Colonic mucosa (tissue), 4 donors: ENCODE data around the gene C2orf81. TPM values are rescaled to one million over a fixed set of nuclear protein-coding genes. Genes with fewer than 3 reads are reported as not detected.
A peak's percentile ranks its signal among the peaks of the same experiment; 100 is the strongest.

Experiments
- DNase-seq: peaks from one replicate; pipeline ENCODE4 v3.0.0-alpha.2; 2020
- H3K27ac ChIP-seq: fragments of 200-600 bp; one replicate; pipeline ENCODE4 v1.8.0; 2021
- H3K27me3 ChIP-seq: fragments of 200-600 bp; one replicate; pipeline ENCODE4 v1.8.0; 2021
- H3K36me3 ChIP-seq: fragments of 200-600 bp; one replicate; pipeline ENCODE4 v1.8.0; 2021
- H3K4me1 ChIP-seq: fragments of 200-600 bp; one replicate; pipeline ENCODE4 v1.8.0; 2021; ENCODE audit warnings: mild to moderate bottlenecking
- H3K4me3 ChIP-seq: fragments of 200-600 bp; one replicate; pipeline ENCODE4 v1.8.0; 2021
- H3K9ac ChIP-seq, 2 donors: one replicate each; pipeline ENCODE4 v1.7.0; 2013; ENCODE audit warnings: control low read depth in 2 of 2, low read depth in 2 of 2, low read length in 2 of 2
- H3K9me3 ChIP-seq: fragments of 200-600 bp; one replicate; pipeline ENCODE4 v1.8.0; 2021
- CTCF ChIP-seq: fragments of 200-600 bp; IDR thresholded peaks from one replicate; pipeline ENCODE4 v1.8.0; 2022; ENCODE audit warnings: antibody characterized with exemption, mild to moderate bottlenecking
- intact Hi-C: fragments of 100-400 bp; cut with DNase I; formaldehyde crosslinking; loops from one replicate; pipeline ENCODE4 v1.14.1; 2022
- total RNA-seq, 2 donors: library from RNA; stranded (reverse); fragmentation: NEBNext Ultra II Directional in 1 of 2; extraction: Animal tissue kit (Norgen Biotek cat#: 25700) in 1 of 2; gene quantifications; one replicate each; pipeline ENCODE4 v1.2.1, GENCODE V29; 2021
- donor health status: healthy.
- donor health status: DM: no; HTN: no; CAD: no.
- donor health status: DM: no; HTN: no; CAD: no.

C2orf81 gene
- total RNA-seq, 2 donors from 2014 or later = 0.62 to 1.1 TPM

- peak overlapping the region; percentile 52 for H3K4me3 ChIP-seq
- H3K27ac ChIP-seq = no peak overlapping the region
- no peak for TF ChIP-seq CTCF
- DNase-seq = no peak
- intact Hi-C loops = no loop called here
- peak overlapping the region in 1 of 2 donors; percentile 84 for H3K9ac ChIP-seq
- no peaks in the 10 kb centered on the region for H3K36me3 ChIP-seq
- H3K9me3 ChIP-seq = no peaks in the 10 kb centered on the region
- H3K4me1 ChIP-seq = no peaks in the 10 kb centered on the region
- no peaks in the 10 kb centered on the region for H3K27me3 ChIP-seq
These were observed 5.5 kb downstream of the C2orf81 start for GRCh38 chr2:74415762-74416395.

- no peak for TF ChIP-seq CTCF
- Histone ChIP-seq H3K9me3 (no peaks in the 10 kb centered on the region), H3K36me3 (no peaks in the 10 kb centered on the region), H3K4me1 (no peaks in the 10 kb centered on the region), H3K9ac (peak overlapping the region; percentile 59 to 84), H3K4me3 (peak overlapping the region; percentile 52), H3K27ac (peak overlapping the region; percentile 9), H3K27me3 (no peaks in the 10 kb centered on the region)
- DNase-seq = peak; percentile 56
- intact Hi-C loops = no loop called here
These were observed 6.3 kb downstream of the C2orf81 start for GRCh38 chr2:74414881-74415761.

- H3K9me3 ChIP-seq = no peaks in the 10 kb centered on the region
- intact Hi-C loops = no loop called here
- H3K4me3 ChIP-seq = peak overlapping the region; percentile 52
- peak overlapping the region; percentile 48 to 84 for H3K9ac ChIP-seq
- no peak overlapping the region for H3K27ac ChIP-seq
- no peaks in the 10 kb centered on the region for H3K4me1 ChIP-seq
- H3K36me3 ChIP-seq = no peaks in the 10 kb centered on the region
- no peak for TF ChIP-seq CTCF
- no peaks in the 10 kb centered on the region for H3K27me3 ChIP-seq
- no peak for DNase-seq
These were observed 7.0 kb downstream of the C2orf81 start for GRCh38 chr2:74414441-74414840.

- DNase-seq = peak; percentile 44
- no peak for TF ChIP-seq CTCF
- intact Hi-C loops = no loop called here
- Histone ChIP-seq H3K36me3 (no peaks in the 10 kb centered on the region), H3K9me3 (no peaks in the 10 kb centered on the region), H3K4me3 (no peak overlapping the region), H3K4me1 (no peaks in the 10 kb centered on the region), H3K9ac (peak overlapping the region in 1 of 2 donors; percentile 48), H3K27ac (no peak overlapping the region), H3K27me3 (no peaks in the 10 kb centered on the region)
These were observed 8.3 kb downstream of the C2orf81 start for GRCh38 chr2:74413001-74413698.

GRCh38 chr2:74407682-74408081, 13.7 kb downstream of the C2orf81 start:
- H3K9ac ChIP-seq = no peak overlapping the region
- H3K36me3 ChIP-seq = no peaks in the 10 kb centered on the region
- H3K27me3 ChIP-seq = no peaks in the 10 kb centered on the region
- intact Hi-C loops = no loop called here
- no peak overlapping the region for H3K4me3 ChIP-seq
- H3K9me3 ChIP-seq = no peaks in the 10 kb centered on the region
- no peaks in the 10 kb centered on the region for H3K4me1 ChIP-seq
- H3K27ac ChIP-seq = no peak overlapping the region
- TF ChIP-seq CTCF = no peak
- DNase-seq = no peak
